Panc1 (cell line): ENCODE measurements around the gene ITM2B. TPM values are rescaled to one million over a fixed set of nuclear protein-coding genes. Genes with fewer than 3 reads are reported as not detected.

Experiments
- ATAC-seq: fragments of 200-7000 bp; cut with Tn5 transposase; 2 replicates; pipeline ENCODE4 v1.9.1; 2020; ENCODE audit warnings: mild to moderate bottlenecking, moderate library complexity
- BruUV-seq: library from RNA; stranded (reverse); fragments of 400-500 nt; replicated peaks from 2 replicates; lab custom pipeline; 2021; lab: Mats Ljungman, UMichigan
- CTCF ChIA-PET: fragments of 300-600 bp; sonication (Branson Sonifier 250); formaldehyde crosslinking; loops from one replicate; lab custom pipeline; 2022; ENCODE audit warnings: antibody characterized with exemption; lab: Charles Lee
- POLR2A ChIA-PET: fragments of 300-600 bp; sonication (Branson Sonifier 250); formaldehyde crosslinking; loops from one replicate; lab custom pipeline; 2022; ENCODE audit warnings: antibody characterized with exemption; lab: Charles Lee
- DNase-seq: peaks from one replicate; pipeline ENCODE4 v3.0.0-alpha.2; 2010; ENCODE audit warnings: low read depth, low spot score
- H3K27ac ChIP-seq: 2 replicates; pipeline ENCODE4 v1.5.1; 2011; ENCODE audit warnings: mild to moderate bottlenecking, low read length, inconsistent platforms
- H3K27me3 ChIP-seq: fragments of 200-500 bp; sonication (Bioruptor generic); 2 replicates; pipeline ENCODE4 v1.6.0; 2014; ENCODE audit warnings: low read length, inconsistent platforms; ENCODE audit not compliant: control insufficient read depth, insufficient read depth
- H3K36me3 ChIP-seq: fragments of 200-500 bp; sonication (Bioruptor generic); 2 replicates; pipeline ENCODE4 v1.5.1; 2014; ENCODE audit warnings: inconsistent platforms, mild to moderate bottlenecking, low read length, moderate library complexity; ENCODE audit not compliant: control insufficient read depth, insufficient read depth
- H3K4me1 ChIP-seq: 2 replicates; pipeline ENCODE4 v1.5.1; 2011; ENCODE audit warnings: inconsistent platforms, mild to moderate bottlenecking, low read length, moderate library complexity; ENCODE audit not compliant: control insufficient read depth, insufficient read depth
- H3K4me3 ChIP-seq, 2 experiments: 2 replicates each; pipeline ENCODE4 v1.5.1; 2011 to 2012; ENCODE audit warnings: low read depth in 2 of 2, low read length in 2 of 2, mild to moderate bottlenecking in 2 of 2, inconsistent platforms in 1 of 2, moderate library complexity in 1 of 2
- H3K9me3 ChIP-seq: fragments of 200-500 bp; sonication (Bioruptor generic); 2 replicates; pipeline ENCODE4 v1.5.1; 2014; ENCODE audit warnings: low read depth, mild to moderate bottlenecking, inconsistent platforms, low read length, moderate library complexity; ENCODE audit not compliant: control insufficient read depth, insufficient read depth
- CTCF ChIP-seq: fragments of 450-650 bp; IDR thresholded peaks from 2 replicates; pipeline ENCODE4 v1.5.1; 2017; ENCODE audit warnings: mild to moderate bottlenecking
- POLR2AphosphoS5 ChIP-seq: IDR thresholded peaks from 2 replicates; pipeline ENCODE4 v1.6.1; 2012; ENCODE audit warnings: mild to moderate bottlenecking, low read depth, low read length, moderate library complexity
- REST ChIP-seq, 2 experiments: IDR thresholded peaks; 2 replicates each; pipeline ENCODE4 v1.6.1; 2011 to 2012; ENCODE audit warnings: low read depth in 2 of 2, control low read depth in 1 of 2, low read length in 1 of 2, mild to moderate bottlenecking in 1 of 2, moderate library complexity in 1 of 2; ENCODE audit not compliant: insufficient read depth in 1 of 2
- SIN3A ChIP-seq: IDR thresholded peaks from 2 replicates; pipeline ENCODE4 v1.6.1; 2012; ENCODE audit warnings: low read depth, mild to moderate bottlenecking, low read length, moderate library complexity, borderline replicate concordance; ENCODE audit not compliant: insufficient read depth
- TCF7L2 ChIP-seq: IDR thresholded peaks from 2 replicates; pipeline ENCODE4 v1.6.1; 2011; ENCODE audit warnings: mild to moderate bottlenecking, low read depth, low read length, inconsistent platforms
- in situ Hi-C: cut with HindIII; loops from 2 replicates; pipeline ENCODE4 v1.10.0; 2016; ENCODE audit warnings: low sequenced_read_pairs, low pct_unique_long_range_greater_than_20kb
- intact Hi-C: fragments of 100-400 bp; cut with micrococcal nuclease; formaldehyde crosslinking; loops from one replicate; pipeline ENCODE4 v1.10.0; 2022; ENCODE audit not compliant: unreplicated experiment
- total RNA-seq: library from RNA; stranded (reverse); gene quantifications from one replicate; pipeline ENCODE4 v1.2.1, GENCODE V29; 2021; ENCODE audit not compliant: unreplicated experiment

Gene ITM2B
- total RNA-seq, 1 experiment from 2014 or later: 156 TPM

DNA sequence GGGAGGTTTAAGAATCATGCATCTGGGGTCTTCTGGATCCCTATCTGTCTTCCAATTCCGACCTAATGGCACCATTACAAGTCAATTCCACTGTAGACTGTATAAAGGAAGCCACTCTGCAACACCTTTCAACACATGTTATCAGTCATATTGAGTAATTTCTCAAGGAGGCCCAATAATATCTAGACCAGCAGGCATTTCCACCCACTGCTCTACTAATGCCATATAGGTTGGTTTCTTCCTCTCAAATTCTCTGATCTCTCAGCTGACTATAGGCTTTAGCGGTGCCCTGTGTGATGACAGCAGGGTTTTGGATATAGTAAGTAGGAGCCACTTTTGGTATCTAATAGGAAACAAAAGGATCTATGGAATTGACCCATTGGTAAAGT lies 12.4 kb upstream of the ITM2B start:
- H3K4me3 ChIP-seq: no peak overlapping the region
- CTCF ChIA-PET: no interaction called here
- in situ Hi-C loops (no loop called here), intact Hi-C loops (no loop called here)
- no peaks in the 10 kb centered on the region for H3K36me3 ChIP-seq
- TF ChIP-seq CTCF (no peak), TCF7L2 (no peak), POLR2AphosphoS5 (no peak), SIN3A (no peak), REST (IDR thresholded peaks at IDR 0.05; ENCODE audit: insufficient read depth in 1 of 2, low read depth in 2 of 2, low read length in 1 of 2) (no peak)
- no peak overlapping the region for H3K27ac ChIP-seq
- POLR2A ChIA-PET: interaction anchor here (0.6 kb wide), 1 partner anchor 127 kb away, joined by 4 read pairs; no protein-coding TSS in a partner anchor
- H3K4me1 ChIP-seq: peaks cover 3% of the 10 kb centered on the region; the same call in 1 of the 2 replicates
- no peaks in the 10 kb centered on the region for H3K9me3 ChIP-seq
- BruUV-seq: no TSS peak
- DNase-seq (no peak), ATAC-seq (no peak)
- no peaks in the 10 kb centered on the region for H3K27me3 ChIP-seq

- Histone ChIP-seq H3K9me3 (no peaks in the 10 kb centered on the region), H3K27me3 (no peaks in the 10 kb centered on the region), H3K4me3 (no peak overlapping the region), H3K36me3 (no peaks in the 10 kb centered on the region), H3K27ac (no peak overlapping the region), H3K4me1 (peaks cover 3% of the 10 kb centered on the region; the same call in 1 of the 2 replicates)
- POLR2A ChIA-PET: interaction anchor here (0.6 kb wide), 1 partner anchor 128 kb away, joined by 4 read pairs; no protein-coding TSS in a partner anchor
- intact Hi-C loops: no loop called here
- CTCF ChIA-PET: no interaction called here
- no peak for TF ChIP-seq CTCF
- TF ChIP-seq POLR2AphosphoS5: no peak
- in situ Hi-C loops: no loop called here
- no peak for DNase-seq
- no peak for ATAC-seq
- BruUV-seq: no TSS peak
These were observed 11.9 kb upstream of the ITM2B start for GRCh38 chr13:48220981-48221685.
